Tibial nerve (tissue), 3 donors: ENCODE data around the gene ROBO4.

Experiments
- CTCF ChIP-seq, 5 experiments: fragments of 200-600 bp in 3 of 5; fragments of 450-650 bp in 2 of 5; sonication (generic) in 3 of 5; IDR thresholded peaks; one replicate each; pipeline ENCODE4 v1.5.1; 2016 to 2019; ENCODE audit warnings: antibody characterized with exemption in 5 of 5, mild to moderate bottlenecking in 3 of 5, moderate library complexity in 2 of 5
- POLR2A ChIP-seq, 2 donors: fragments of 450-650 bp; IDR thresholded peaks; one replicate each; pipeline ENCODE4 v1.6.1; 2017; ENCODE audit warnings: antibody characterized with exemption in 2 of 2, mild to moderate bottlenecking in 2 of 2, moderate library complexity in 2 of 2

GRCh38 chr11:124877910-124878758 is 19.5 kb downstream of the ROBO4 start:
- TF ChIP-seq CTCF (IDR thresholded peaks at IDR 0.05) (no peak), POLR2A (IDR thresholded peaks at IDR 0.05) (no peak)
